Measurements from ENCODE around the gene TSHR.

TSHR gene

GRCh38 chr14:81187832-81188522 lies 232.6 kb downstream of the TSHR start:
- DNase-seq, result no peak

- no peak for DNase-seq
Measured at GRCh38 chr14:81192594-81192993, 237.2 kb downstream of the TSHR start.

- no peak for DNase-seq
Measured at GRCh38 chr14:81193924-81194633, 238.7 kb downstream of the TSHR start.
